ENCODE results near the gene IDE. TPM values are rescaled to one million over a fixed set of nuclear protein-coding genes. Genes with fewer than 3 reads are reported as not detected.

Gene IDE
- total and polyA plus RNA-seq, 2 donors (not counting 3 experiments of a cell fraction or from before 2014, with no cell fraction given), result 10.7 to 52.6 TPM

DNA sequence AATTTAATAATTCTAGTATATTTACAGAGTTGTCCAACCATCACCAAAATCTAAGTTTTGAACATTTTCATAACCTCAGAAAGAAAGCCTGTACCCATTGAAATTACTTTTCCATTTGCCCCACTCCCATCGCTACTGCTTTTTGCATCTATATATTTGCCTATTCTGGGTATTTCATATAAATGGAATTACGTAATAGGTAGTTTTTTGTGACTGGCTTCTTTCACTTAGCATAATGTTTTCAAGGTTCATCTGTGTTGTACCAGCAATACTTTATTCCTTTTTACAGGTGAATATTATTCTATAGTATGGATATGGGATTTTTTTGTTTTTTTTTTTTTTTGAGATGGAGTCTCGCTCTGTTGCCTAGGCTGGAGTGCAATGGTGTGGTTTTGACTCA is 41.6 kb upstream of the IDE start:
- dilution Hi-C loops (cut with MboI; ENCODE audit: extremely low pct_ligation_motif_present, low sequenced_read_pairs), result no loop called here
- Histone ChIP-seq H3K9me1 (replicated peaks; ENCODE audit: control insufficient read depth, extremely low read depth, insufficient read depth, low read length) (no peaks in the 10 kb centered on the region), H3K27me3 (ENCODE audit: control insufficient read depth in 2 of 2, insufficient read depth in 2 of 2, low read length in 2 of 2) (no peaks in the 10 kb centered on the region), H3K4me1 (ENCODE audit: control insufficient read depth, extremely low read depth, insufficient read depth, low read length) (no peaks in the 10 kb centered on the region), H3K4me2 (ENCODE audit: insufficient read depth, low read length) (no peak overlapping the region), H3K36me3 (ENCODE audit: control insufficient read depth in 2 of 2, extremely low read depth in 1 of 2, insufficient read depth in 2 of 2, low read length in 2 of 2) (peaks cover 0 to 18% of the 10 kb centered on the region in 2 experiments), H3K4me3 (replicated peaks in 1 of 3; ENCODE audit: insufficient read depth in 1 of 3, low read depth in 1 of 3, low read length in 3 of 3) (no peak overlapping the region), H4K20me1 (replicated peaks; ENCODE audit: control insufficient read depth, extremely low read depth, insufficient read depth, low read length) (no peaks in the 10 kb centered on the region), H3K79me2 (ENCODE audit: control insufficient read depth, insufficient read depth, low read length) (peaks cover 18% of the 10 kb centered on the region), H3K27ac (ENCODE audit: insufficient read depth, low read depth, low read length) (no peak overlapping the region), H2AFZ (ENCODE audit: low read depth, low read length) (no peak overlapping the region), H3K9me3 (replicated peaks; ENCODE audit: control insufficient read depth, insufficient read depth, low read length) (no peaks in the 10 kb centered on the region), H3K9ac (replicated peaks; ENCODE audit: extremely low read depth, insufficient read depth, low read length) (no peak overlapping the region)
- no peak for TF ChIP-seq EZH2 (IDR thresholded peaks at IDR 0.05; ENCODE audit: borderline replicate concordance, low read depth, low read length, severe bottlenecking)
- no peak for TF ChIP-seq POLR2A (IDR thresholded peaks at IDR 0.05; ENCODE audit: low read depth, low read length)
- TF ChIP-seq CTCF (IDR thresholded peaks at IDR 0.05; ENCODE audit: extremely low read depth in 1 of 2, insufficient read depth in 1 of 2, low read depth in 1 of 2, low read length in 2 of 2), result no peak
- TF ChIP-seq FOS (IDR thresholded peaks at IDR 0.05; ENCODE audit: borderline replicate concordance, insufficient read depth, low read length), result no peak
- no peak for TF ChIP-seq MAX (IDR thresholded peaks at IDR 0.05; ENCODE audit: insufficient read depth, insufficient read length)
- TF ChIP-seq JUN (IDR thresholded peaks at IDR 0.05; ENCODE audit: borderline replicate concordance, insufficient read depth, insufficient read length, low read depth), result no peak
- TF ChIP-seq GATA2 (IDR thresholded peaks at IDR 0.05; ENCODE audit: insufficient read depth, insufficient read length, low read depth, low read length), result no peak
- DNase-seq (ENCODE audit: low read depth, low spot score) (no peak), FAIRE-seq (no peak)
- BruUV-seq (replicated peaks), result no TSS peak
- intact Hi-C loops (cut with micrococcal nuclease), result no loop called here
- POLR2A ChIA-PET, result no interaction called here
- CTCF ChIA-PET, result interaction anchor here (1.0 to 1.4 kb wide), 3 partner anchors 8 to 25 kb away, joined by 3 to 8 read pairs (median 3); no protein-coding TSS in a partner anchor
